Measurements from ENCODE around the gene RIN3. TPM values are rescaled to one million over a fixed set of nuclear protein-coding genes. Genes with fewer than 3 reads are reported as not detected.
"Not testable (repeated sequence)": the region's sequence is repeated elsewhere in the genome, so short reads cannot be mapped to it uniquely, and the experiment has no call there.

RIN3 gene
- total RNA-seq, 1 donor from 2014 or later = 4.4 TPM

DNA sequence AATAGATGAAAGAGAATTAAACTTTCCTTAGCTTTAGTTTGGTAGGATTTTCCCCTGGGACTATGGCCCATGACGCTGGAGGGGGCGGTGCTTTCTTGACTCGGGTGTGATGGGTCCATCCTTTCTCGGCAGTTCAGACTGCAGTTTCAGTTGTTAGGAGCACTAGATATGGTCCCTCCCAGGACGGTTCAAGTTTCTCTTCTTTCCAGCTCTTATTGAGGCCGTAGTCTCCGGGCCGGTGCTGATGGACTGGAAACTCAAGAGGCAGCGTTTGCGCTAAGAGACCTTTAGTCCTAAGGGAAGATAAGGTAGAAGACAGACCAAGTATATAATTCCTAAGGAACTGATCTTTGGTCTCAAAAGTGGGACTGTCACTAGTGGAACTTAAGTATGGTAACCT, 111.2 kb downstream of the RIN3 start:
- no peak for DNase-seq (ENCODE audit: low read depth in 2 of 2)

DNA sequence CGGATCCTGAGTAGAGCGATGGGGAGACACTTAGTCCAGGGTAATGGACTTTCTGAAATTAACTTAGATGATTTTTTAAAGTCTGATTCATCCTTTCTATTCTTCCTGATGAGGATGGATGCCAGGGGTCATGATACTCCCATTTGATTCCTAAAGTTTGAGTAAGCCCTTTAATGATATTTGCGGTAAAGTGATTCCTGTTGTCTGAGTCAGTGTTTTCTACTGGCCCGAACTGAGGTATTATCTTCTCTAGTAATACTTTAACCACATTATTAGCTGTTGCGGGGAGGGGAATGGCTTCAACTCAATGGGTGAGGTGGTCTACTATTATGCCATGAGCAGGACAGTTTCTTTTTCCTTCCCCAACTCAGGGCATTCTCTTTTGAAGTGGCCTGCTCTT, 111.6 kb downstream of the RIN3 start:
- DNase-seq (ENCODE audit: low read depth in 2 of 2) = peak in 1 of 2 donors; percentile 56

DNA sequence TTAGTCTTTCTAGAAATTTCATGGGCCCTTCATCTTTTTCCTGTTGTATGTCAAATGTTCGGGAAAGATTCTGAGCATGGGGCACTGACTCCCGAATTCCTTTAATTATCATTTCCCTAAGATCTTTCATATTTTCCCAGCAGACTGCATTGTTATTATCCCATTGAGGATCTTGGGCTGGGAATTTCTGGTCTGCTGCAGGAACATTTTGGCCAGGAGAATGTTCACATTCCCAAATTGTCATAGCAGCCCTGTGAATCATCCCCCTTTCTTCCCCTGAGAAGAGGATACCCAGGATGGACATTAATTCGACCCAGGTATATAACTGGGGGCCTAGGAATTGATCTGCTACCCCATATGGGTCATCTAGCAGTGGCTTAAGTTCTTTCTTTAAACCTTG, 112.5 kb downstream of the RIN3 start:
- no peak for DNase-seq (ENCODE audit: low read depth in 2 of 2)

DNA sequence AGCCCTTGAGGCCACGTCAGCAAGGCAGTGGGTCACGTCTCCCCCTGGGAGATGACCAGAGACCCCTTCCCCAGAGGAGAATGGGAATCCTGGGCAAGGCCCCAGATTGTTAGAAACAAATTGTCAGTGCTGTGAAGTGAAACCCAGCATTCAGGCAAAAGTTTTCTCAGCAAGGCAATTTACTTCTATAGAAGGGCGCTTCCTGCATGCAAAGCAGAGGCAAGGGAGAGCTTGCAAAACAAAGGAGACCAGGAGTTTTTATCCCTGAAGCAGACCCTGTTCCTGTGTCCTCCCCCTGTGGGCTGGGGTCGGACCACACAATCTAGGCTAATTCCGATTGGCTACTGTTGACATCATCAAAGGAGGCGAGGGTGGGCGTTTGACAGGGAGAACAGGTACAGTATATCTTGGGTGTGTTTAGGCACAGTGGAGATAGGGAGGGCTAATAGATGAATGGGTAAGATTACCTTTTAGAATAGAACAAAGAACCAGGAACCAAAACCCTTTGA, 114.2 kb downstream of the RIN3 start:
- DNase-seq (ENCODE audit: low read depth in 2 of 2) = no peak

DNA sequence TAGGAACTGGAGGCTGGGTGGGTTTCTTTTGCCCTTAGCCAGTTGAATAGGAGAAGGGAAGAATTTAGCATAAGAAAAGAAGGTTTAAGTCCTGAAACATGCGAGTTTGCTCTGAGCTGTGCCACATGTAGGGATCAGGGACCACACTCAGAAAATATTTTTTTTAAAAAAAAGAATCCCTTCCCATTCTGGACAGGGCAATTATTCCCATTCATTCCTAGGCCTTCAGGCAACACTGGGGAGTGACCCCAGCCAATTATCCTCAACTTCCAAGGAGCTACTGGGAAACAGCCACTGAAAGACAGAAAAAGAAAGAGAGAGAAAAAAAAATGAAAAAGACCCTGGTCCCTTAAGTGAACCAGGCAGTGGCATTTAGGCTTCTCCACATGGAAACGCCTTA, 115.1 kb downstream of the RIN3 start:
- DNase-seq (ENCODE audit: low read depth in 2 of 2) = no peak

DNA sequence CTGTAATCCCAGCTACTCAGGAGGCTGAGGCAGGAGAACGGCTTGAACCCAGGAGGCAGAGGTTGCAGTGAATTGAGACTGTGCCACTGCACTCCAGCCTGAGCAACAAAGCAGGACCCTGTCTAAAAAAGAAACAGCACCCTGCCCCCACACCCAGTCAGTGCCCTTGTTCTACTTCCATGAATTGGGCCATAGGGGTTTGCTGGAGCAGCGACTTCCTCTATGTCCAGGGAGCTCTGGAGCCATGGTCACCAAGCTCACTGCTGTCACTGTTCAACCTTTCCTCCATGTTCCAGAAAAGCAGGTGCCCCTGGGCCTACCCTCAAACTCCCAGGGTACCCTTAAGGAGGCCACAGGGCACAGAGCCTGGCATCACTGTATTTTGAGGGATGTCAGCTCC, 116.8 kb downstream of the RIN3 start:
- DNase-seq (ENCODE audit: low read depth in 2 of 2) = no peak

DNA sequence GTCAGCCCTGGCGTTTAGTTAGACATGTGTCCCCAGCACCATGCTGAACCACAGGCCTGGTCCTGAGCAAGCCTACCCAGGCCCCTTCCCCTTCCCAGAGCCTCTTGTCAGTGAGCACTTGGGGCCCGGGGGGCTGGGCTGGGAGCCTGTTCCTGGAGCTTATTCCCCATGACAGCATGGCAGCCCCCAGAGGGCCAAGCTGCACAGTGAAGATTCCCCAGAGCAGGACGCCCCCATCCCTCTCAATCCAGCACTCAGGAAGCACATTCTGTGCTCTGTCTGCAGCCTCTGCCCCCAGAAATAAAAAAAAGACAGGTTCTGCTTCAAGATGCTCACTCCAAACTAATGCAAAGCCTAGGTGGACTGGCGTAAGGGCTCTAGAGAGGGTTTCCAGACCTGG, 117.5 kb downstream of the RIN3 start:
- no peak for DNase-seq (ENCODE audit: low read depth in 2 of 2)

DNA sequence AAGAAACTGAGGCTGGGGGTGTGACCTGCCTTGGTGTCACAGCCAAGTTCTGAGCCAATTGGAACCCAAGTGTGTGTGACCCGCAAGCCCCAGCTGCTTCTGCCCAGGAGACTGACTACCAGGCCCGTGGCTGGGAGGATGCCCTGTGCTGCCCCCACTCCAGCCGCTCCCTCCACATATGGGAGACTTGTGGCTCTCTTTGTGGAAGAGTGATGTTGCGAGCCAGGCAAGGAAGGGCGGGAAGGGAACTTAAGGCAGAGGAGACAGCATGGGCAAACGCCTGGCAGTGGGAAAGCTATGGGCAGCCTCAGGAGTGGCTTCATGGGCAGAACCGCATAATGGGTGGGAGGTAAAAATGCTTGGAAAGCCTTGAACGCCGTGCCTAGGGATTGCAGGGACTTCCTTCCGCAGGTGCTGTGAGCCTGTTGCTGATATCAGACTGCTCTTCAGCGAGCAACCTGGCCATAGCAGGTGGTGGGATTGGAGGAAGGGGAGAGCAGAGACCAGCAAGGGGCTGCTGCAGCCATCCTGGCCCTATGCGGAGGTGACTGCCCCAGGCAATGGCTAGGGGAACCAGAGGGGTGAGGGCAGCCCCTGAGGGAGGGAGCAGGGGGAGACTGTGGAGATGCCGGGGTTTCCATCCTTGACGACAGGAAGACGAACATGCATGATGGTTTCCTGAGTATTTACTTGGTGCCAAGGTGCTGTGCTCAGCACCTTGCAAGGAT, 119.1 kb downstream of the RIN3 start:
- DNase-seq (ENCODE audit: low read depth in 2 of 2) = no peak

DNA sequence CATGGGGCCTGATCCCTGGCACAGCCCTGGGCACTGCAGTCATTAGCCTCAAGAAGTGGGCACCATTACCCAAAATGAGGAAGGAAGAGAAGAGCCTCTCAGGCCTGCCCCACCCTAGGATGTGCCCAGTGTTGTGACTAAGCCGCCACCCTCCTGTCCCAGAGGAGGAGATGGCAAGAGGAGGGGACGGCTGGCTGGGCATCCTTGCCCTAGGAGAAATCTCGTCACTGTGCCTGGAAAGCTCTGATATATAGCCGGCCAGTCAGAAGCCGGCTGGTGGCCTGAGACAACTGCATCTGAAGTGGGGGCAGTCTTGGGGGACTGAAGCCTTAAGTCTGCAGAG, 119.7 kb downstream of the RIN3 start:
- no peak for DNase-seq (ENCODE audit: low read depth in 2 of 2)

DNA sequence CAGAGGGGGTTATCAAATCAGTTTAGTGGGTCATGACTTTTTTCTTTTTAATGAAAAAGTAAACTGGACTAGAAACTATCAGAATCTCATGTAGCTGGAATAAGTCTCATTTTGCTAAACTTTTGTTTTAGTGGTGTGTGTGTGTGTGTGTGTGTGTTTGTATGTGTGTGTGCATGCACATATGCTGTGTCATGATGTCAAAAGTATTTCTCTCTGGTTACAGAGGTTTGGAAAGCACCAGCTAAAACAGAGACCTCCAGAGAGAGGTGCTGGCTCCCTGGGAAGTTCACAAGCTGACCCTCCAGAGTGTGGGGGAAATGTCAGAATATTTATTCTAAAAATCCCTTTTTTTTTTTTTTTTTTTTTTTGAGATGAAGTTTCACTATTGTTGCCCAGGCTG, 120.1 kb downstream of the RIN3 start:
- DNase-seq (ENCODE audit: low read depth in 2 of 2) = no peak

DNA sequence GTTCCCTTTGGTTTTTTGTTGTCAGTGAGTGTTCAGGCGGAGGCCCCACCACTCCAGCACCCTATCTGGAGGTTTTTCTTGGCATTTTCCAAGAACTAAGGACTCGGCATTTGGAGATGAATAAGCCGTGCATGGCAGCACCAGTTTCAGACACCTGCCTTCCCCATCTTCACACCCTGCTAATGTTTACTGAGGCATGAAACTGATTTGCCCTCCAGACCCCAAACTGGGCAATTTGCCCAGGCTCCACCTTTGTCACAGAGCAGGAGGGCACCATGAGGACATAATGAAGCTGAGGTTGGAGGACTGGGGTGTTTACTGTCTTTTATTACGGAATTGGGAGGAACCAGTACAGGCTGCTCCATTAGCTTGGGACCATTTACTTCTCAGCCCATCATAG, 121.5 kb downstream of the RIN3 start:
- DNase-seq (ENCODE audit: low read depth in 2 of 2) = no peak

DNA sequence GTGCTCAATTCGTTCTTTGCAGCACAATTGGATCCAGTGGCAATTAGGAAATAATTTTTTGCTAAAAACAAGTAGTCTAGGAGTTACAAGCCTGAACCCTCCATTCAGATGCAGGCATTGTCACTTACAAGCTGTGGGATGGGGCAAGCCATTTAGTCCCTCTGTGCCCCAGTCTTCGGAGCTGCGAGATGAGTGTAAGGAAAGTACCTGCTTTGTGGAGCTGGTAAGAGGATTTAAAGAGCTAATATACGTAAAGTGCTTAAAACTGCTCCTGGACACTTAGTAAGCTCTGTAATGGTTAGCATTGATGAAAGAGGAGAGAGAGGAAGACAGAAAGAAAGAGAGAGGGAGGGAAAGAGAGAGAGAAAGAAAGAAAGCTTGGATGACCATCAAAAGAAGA, 122.3 kb downstream of the RIN3 start:
- DNase-seq (ENCODE audit: low read depth in 2 of 2) = no peak

DNA sequence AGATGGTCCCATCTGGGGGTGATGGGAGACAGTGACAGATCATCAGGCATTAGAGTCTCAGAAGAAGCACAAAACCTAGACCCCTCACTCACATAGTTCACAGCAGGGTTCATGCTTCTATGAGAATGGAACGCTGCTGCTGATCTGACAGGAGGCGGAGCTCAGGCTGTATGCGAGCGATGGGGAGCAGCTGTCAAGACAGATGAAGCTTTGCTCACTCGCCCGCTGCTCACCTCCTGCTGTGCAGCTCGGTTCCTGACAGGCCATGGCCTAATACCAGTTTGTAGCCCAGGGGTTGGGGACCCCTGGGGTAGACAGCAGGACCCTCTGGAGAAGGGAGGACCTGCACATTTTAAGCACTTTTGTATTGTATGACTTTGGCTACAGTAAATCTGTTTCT, 123.6 kb downstream of the RIN3 start:
- no peak for DNase-seq (ENCODE audit: low read depth in 2 of 2)

DNA sequence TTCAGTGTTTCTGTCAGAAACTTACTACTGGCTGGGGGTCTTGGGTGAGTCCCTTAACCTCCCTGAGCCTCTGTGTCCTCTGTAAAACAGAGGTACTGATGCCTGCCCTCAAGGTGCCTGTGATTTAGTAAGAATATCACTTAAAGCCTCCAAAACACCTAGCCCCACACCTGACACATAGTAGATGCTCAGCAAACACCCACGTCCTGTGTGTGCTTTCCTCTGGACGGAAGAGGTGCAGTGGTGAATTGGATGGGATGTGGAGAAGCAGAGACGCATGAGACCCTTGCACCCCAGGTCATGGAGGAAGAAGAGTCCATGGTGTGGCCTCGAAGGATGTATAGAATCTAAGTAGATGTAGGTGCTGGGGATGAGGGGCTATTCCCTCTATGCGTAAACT, 124.3 kb downstream of the RIN3 start:
- DNase-seq (ENCODE audit: low read depth in 2 of 2) = no peak

DNA sequence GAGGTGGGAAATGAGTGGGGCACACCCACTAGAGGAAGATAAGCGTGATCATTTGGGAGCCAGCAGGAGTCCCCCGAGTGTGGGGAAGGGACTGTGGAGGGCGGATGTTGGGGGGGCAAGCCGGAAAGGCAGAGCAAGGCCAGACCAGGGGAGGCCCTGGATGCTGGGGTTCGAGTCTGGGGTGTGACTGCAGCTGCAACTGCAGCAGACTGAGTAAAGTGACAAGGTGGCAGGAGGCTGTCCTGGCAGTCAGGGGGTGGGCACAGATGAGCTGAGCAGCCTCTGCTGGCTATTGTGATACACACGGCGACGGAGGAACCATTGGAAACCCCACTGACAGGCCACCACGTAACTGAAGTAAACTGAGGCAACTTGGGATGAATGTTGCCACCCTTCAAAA, 124.7 kb downstream of the RIN3 start:
- DNase-seq (ENCODE audit: low read depth in 2 of 2) = no peak

DNA sequence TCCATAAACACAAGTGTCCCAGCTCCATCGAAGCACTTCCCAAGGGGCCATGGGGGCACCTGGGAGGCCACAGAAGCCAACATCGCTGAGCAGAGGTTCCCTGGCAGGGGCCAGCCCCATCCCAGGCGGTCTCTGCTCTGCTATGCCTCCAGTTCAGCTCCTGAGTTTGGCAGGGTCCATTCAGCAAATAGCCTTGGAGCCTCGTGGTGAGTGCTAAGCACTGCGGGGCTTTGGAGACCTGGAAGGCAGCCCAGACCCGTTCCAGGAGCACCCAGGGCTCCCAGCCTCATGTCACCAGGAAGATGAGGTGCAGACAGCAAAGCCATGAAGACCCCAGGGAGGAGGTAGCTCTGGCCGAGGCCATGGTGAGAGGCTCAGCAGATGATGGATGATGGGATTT, 125.3 kb downstream of the RIN3 start:
- DNase-seq (ENCODE audit: low read depth in 2 of 2) = no peak

DNA sequence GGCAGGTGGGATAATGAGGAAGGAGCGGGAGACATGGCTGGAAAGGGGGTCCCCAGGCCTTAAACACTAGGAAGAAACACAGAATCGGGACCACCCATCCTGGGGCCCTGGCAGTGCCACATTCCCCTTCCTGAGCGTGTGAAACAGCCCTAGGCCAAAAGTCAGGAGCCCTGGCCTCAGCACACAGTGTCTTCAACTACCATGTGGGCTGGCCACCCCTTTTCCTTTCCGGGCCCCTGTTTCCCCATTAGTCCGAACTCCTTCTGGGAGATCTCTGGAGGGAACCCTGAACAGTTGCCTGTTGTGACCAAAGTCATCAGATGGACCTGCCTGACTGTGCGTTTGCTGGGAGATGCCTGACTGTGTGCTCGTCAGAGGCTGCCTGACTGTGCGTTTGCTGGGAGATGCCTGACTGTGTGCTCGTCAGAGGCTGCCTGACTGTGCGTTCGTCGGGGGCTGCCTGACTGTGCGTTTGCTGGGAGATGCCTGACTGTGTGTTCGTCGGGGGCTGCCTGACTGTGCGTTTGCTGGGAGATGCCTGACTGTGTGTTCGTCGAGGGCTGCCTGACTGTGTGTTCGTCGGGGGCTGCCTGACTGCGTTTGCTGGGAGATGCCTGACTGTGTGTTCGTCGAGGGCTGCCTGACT, 126.0 kb downstream of the RIN3 start:
- not testable (repeated sequence) for DNase-seq (ENCODE audit: low read depth in 2 of 2)

DNA sequence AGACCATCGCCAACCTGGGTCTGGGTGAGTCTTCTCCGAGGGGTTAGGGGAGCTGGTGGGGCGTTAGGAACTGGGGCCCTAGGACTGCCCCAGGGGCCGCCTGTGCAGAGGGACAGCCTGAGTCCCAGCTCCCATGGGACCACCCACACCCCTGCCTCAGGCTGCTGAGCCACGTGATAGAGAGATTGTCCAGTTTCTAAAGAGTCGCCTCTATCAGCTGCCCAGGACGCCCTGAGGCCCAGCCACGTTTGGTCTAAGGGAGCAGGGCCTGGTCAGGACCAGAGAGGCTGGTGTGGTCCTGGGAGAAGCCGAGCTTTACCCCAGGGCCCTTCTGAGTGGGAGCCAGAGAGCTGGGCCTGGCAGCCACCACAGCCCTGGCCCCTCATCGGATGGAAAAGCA, 127.7 kb downstream of the RIN3 start:
- DNase-seq (ENCODE audit: low read depth in 2 of 2) = no peak

DNA sequence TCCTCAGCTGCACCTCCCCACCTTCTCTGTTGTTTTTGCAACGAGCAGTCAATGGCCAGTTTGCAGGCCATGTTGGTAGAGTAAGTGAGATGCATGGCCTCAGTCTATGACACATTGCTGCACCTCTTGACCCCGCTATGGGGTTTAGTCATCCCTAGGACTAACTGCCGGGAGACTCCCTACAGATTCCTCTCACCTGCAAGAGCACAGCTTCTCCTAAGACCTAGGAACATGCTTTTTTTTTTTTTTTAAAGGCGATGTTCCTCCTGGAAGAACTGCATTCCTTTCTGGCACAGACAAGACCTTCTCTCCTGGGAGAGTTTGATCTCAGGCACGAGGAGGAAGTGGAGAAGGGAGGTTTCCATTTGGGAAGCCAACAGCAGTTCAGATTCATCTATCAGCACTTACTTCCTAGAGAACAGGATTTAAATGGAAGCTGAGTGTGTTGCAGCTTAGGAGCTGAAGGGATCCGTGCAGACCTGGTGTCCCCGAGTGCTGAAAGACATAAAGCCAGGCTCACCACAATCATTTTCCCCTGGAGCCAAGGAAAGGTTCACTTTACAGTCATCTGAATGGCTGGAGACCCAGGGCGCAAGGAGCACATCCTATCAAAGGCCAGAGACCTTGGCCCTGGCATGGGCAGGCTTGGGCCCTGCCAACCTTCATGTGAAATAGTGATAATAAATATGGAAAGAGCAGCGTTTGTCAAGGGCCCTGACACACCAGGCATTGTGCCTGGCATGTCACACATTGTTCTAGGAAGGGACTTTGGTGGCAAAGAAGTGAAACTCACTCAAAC, 130.8 kb downstream of the RIN3 start:
- DNase-seq (ENCODE audit: low read depth in 2 of 2) = peak in 1 of 2 donors; percentile 16

DNA sequence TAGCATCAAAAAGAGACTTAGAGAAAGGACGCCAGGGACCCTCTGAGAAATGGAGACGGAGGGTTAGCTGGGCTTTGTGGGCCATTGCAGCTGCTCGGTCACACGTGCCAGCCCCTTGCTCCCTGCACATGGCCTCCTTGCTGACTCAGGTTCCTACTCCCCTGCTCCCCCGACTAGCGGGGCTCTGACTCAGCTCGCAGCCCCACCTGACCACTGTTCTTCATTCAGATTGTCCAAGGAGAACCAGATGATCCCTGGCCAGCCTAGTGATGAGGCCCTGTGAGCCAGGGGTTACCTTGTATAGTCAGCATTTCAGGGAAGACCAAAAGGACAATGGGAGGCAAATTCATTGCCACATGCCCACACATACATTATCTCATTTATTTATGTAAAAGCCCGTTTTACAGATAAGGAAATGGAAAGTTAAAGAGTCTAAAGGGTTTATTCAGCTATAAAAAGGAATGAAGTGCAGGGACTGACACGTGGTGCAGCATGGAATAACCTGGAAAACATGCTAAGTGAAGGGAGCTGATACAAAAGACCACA, 131.5 kb downstream of the RIN3 start:
- DNase-seq (ENCODE audit: low read depth in 2 of 2) = no peak

DNA sequence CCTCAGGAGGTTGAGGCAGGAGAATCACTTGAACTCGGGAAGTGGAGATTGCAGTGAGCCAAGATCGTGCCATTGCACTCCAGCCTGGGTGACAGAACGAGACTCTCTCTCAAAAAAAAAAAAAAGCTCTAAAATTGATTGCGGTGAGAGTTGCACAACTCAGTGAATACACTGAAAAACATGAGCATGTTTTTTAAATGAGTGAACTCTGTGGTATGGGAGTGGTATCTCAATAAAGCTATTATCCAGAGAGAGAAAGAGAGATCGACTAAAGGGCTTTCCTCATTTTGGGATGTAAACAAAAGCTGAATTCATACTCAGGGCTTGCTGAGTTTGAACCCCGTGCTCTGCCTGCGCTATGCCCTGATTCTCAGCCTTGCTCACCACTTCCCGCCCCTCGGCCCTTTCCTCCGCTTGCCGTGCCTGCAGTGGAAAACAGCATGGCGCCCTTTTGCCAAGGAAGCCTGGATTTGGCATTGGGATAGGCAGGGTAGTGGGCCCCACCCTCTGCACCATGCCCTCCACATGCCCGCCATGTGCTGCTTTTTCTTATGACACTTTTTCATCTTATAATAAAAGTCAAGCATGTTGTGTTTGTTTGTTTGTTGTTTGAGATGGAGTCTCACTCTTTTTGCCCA, 132.4 kb downstream of the RIN3 start:
- DNase-seq (ENCODE audit: low read depth in 2 of 2) = no peak
